Chondrocyte (in vitro differentiated cells): Measurements from ENCODE around the gene CUL7. TPM values are rescaled to one million over a fixed set of nuclear protein-coding genes. Genes with fewer than 3 reads are reported as not detected.

Experiments
- DNase-seq: peaks from one replicate; pipeline ENCODE4 v3.0.0; 2021; ENCODE audit warnings: mixed read lengths, low spot score
- H3K27ac Mint-ChIP-seq: one replicate; pipeline ENCODE4 v1.8.0; 2021; ENCODE audit warnings: mild to moderate bottlenecking, moderate library complexity, mixed read lengths; ENCODE audit not compliant: unreplicated experiment
- H3K27me3 Mint-ChIP-seq: 2 replicates; pipeline ENCODE4 v1.8.0; 2021; ENCODE audit warnings: low read depth, mixed read lengths
- H3K36me3 Mint-ChIP-seq: 2 replicates; pipeline ENCODE4 v1.8.0; 2021; ENCODE audit warnings: low read depth, mixed read lengths
- H3K4me1 Mint-ChIP-seq: 2 replicates; pipeline ENCODE4 v1.8.0; 2021; ENCODE audit warnings: low read depth, mild to moderate bottlenecking, mixed read lengths
- H3K4me3 Mint-ChIP-seq: one replicate; pipeline ENCODE4 v1.8.0; 2021; ENCODE audit warnings: mild to moderate bottlenecking, moderate library complexity, mixed read lengths; ENCODE audit not compliant: unreplicated experiment
- H3K9me3 Mint-ChIP-seq: 2 replicates; pipeline ENCODE4 v1.8.0; 2021; ENCODE audit warnings: low read depth, mixed read lengths
- total RNA-seq: library from RNA; stranded (reverse); gene quantifications from 3 replicates; pipeline ENCODE4 v1.2.1, GENCODE V29; 2021
- TF ChIP-seq, protein P1 (sequence below): fragments of 200-600 bp; sonication (generic); IDR thresholded peaks from 2 replicates; pipeline ENCODE4 v1.5.0; 2021; ENCODE audit warnings: antibody characterized with exemption, mild to moderate bottlenecking, moderate library complexity

The CUL7 gene
- total RNA-seq, 1 donor from 2014 or later, result 54.3 TPM

DNA sequence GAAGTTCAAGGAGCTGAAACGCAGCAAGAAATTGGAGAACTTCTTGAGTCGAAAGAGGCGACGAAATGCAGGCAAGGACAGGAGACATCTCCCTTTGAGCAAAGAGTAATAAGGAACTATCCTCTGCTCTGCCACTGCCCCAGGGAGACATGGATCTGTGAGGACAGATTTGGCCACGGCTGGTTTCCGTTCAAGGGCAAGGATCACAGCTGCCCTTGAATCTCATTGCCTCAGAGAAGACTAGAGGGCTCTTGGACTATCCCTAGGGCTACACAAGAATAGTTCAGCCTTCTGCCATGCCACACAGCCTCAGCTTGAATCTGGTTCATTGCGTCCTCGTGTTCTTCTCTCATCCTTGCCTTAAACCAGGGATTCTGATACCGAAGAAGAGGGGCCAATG lies 24.5 kb downstream of the CUL7 start:
- Mint-ChIP-seq H3K27me3 (no peaks in the 10 kb centered on the region), H3K9me3 (no peaks in the 10 kb centered on the region), H3K36me3 (peaks cover 31% of the 10 kb centered on the region), H3K4me3 (no peak overlapping the region), H3K27ac (no peak overlapping the region), H3K4me1 (peaks cover 5% of the 10 kb centered on the region)
- TF ChIP-seq, protein P1, sequence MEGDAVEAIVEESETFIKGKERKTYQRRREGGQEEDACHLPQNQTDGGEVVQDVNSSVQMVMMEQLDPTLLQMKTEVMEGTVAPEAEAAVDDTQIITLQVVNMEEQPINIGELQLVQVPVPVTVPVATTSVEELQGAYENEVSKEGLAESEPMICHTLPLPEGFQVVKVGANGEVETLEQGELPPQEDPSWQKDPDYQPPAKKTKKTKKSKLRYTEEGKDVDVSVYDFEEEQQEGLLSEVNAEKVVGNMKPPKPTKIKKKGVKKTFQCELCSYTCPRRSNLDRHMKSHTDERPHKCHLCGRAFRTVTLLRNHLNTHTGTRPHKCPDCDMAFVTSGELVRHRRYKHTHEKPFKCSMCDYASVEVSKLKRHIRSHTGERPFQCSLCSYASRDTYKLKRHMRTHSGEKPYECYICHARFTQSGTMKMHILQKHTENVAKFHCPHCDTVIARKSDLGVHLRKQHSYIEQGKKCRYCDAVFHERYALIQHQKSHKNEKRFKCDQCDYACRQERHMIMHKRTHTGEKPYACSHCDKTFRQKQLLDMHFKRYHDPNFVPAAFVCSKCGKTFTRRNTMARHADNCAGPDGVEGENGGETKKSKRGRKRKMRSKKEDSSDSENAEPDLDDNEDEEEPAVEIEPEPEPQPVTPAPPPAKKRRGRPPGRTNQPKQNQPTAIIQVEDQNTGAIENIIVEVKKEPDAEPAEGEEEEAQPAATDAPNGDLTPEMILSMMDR, result no peak
- no peak for DNase-seq

DNA sequence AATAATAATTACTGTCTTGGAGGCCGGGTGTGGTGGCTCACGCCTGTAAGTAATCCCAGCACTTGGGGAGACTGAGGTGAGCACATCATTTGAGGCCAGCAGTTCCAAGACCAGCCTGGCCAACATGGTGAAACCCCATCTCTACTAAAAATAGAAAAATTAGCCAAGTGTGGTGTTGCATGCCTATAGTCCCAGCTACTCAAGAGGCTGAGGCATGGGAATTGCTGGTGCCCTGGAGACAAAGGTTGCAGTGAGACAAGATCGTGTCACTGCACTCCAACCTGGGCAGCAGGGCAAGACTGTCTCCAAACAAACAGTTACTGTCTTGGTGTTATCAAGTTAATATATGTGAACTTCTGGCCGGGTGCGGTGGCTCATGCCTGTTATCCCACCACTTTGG lies 27.3 kb downstream of the CUL7 start:
- Mint-ChIP-seq H3K4me3 (no peak overlapping the region), H3K27ac (no peak overlapping the region), H3K4me1 (peaks cover 11% of the 10 kb centered on the region), H3K36me3 (peaks cover 26% of the 10 kb centered on the region), H3K9me3 (no peaks in the 10 kb centered on the region), H3K27me3 (no peaks in the 10 kb centered on the region)
- DNase-seq, result no peak
- TF ChIP-seq, protein P1, result no peak

DNA sequence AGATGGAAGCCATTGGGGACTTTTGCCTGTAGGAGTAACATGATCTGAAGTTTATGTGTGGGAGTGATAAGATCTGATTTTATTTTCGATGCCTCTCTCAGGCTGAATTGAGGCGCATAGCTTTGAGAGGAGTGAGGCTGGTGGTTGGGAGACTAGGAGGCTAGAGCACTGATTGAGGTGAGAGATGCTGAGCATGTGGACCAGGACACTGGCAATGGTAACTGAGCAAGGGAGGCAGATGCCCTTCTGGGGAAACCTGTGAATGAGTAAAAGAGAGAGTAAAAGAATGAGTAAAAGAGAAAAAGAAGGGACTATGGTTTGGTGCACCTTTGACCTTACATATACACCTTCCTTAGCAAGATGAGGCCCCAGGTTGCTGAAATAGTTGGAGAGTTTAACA lies 29.2 kb downstream of the CUL7 start:
- Mint-ChIP-seq H3K36me3 (peaks cover 20% of the 10 kb centered on the region), H3K27me3 (no peaks in the 10 kb centered on the region), H3K4me3 (peak overlapping the region; percentile 1), H3K9me3 (no peaks in the 10 kb centered on the region), H3K4me1 (peaks cover 21% of the 10 kb centered on the region), H3K27ac (no peak overlapping the region)
- TF ChIP-seq, protein P1, result no peak
- no peak for DNase-seq

DNA sequence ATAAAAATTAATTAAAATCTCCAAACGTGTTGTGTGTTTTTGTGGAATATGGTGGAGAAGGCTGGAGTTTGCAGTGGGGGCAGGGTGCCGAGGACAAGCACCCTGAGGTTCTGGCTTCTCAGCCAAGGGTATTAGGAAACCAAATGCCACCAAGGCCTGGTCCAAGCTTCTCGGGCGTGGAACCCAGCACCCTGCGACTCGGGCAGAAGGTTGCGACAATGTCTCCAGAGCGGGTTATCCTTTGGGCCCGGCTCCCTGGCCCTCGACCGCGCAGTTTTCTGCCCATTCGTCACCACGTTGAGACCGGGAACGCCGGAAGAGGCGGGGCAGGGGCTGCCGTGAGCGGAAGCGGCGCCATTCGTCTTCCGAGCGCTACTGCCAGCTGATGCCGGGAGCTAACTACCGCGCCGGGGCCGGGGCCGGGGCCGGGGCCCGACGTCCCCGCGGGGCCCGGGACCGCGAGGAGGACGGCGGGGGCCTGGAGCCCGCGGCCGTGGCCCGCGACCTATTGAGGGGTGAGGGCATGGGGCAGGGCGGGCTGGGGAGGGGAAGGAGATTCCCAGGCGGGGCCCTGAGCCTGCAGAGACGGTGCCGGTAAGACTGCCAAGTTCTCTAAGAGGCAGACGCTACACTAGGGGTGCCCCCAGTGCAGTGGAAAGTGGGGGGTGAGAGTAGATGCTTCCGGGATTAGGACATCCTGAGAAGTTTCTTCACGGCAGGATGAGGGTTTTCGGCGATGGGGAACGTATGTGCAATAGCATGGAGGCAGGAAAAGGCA lies 32.2 kb downstream of the CUL7 start, which contains the start of gene RRP36:
TSS of gene RRP36 (plus strand) at position 354 of the 778 bp plus-strand sequence. CDS start at position 386, 32 bp downstream.
- Mint-ChIP-seq H3K27me3 (no peaks in the 10 kb centered on the region), H3K4me3 (peak within 1 kb of the TSS; percentile 91)
- DNase-seq, result no peak

DNA sequence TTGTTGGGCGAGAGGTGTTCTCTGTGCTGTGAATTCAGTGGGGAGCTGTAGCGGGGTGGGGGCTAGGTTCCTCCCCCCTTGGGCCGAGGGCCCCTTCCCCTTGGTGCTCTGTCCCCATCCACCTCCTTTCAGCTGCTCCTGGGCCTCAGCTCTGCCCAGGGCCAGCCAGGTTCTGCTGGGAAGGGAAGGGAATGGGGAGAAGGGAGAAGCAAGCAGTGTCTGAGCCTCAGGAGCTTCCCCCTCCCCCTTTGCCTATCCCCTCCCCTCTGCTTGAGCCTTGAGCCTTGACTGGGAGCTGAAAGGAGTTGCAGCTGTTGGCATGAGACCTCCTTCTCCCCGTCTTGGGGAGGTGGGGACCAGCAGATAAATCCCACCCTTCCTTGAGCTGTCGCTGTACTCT lies 32.8 kb downstream of the CUL7 start:
- TF ChIP-seq, protein P1, result no peak

More for the DNA sequence above, 32.2 kb downstream of the CUL7 start, which contains the start of gene RRP36:
- H3K9me3 Mint-ChIP-seq, result no peaks in the 10 kb centered on the region
- H3K36me3 Mint-ChIP-seq, result peaks cover 21% of the 10 kb centered on the region
- TF ChIP-seq, protein P1, result no peak
- H3K27ac Mint-ChIP-seq, result peak within 1 kb of the TSS; percentile 92
- H3K4me1 Mint-ChIP-seq, result peaks cover 33% of the 10 kb centered on the region

More for the DNA sequence above, 32.8 kb downstream of the CUL7 start:
- no peak for DNase-seq
- no peaks in the 10 kb centered on the region for H3K9me3 Mint-ChIP-seq
- H3K4me3 Mint-ChIP-seq, result peak overlapping the region; percentile 69
- peak overlapping the region; percentile 80 for H3K27ac Mint-ChIP-seq
- H3K36me3 Mint-ChIP-seq, result peaks cover 19% of the 10 kb centered on the region
- no peaks in the 10 kb centered on the region for H3K27me3 Mint-ChIP-seq
- H3K4me1 Mint-ChIP-seq, result peaks cover 39% of the 10 kb centered on the region
